Measurements from ENCODE around the gene SSMEM1.

SSMEM1 gene

GRCh38 chr7:130187360-130187759, 20.3 kb upstream of the SSMEM1 start:
- Histone ChIP-seq H3K4me3 (ENCODE audit: low read length) (no peak overlapping the region), H3K27me3 (ENCODE audit: control insufficient read depth, insufficient read depth, low read length) (no peaks in the 10 kb centered on the region), H3K27ac (ENCODE audit: low read length) (no peak overlapping the region), H3K9ac (ENCODE audit: low read length) (no peak overlapping the region), H3K4me1 (ENCODE audit: control insufficient read depth, low read depth, low read length) (no peaks in the 10 kb centered on the region), H3K9me3 (ENCODE audit: control insufficient read depth, low read depth, low read length) (no peaks in the 10 kb centered on the region), H3K36me3 (ENCODE audit: control insufficient read depth, low read depth, low read length) (peaks cover 47% of the 10 kb centered on the region)

DNA sequence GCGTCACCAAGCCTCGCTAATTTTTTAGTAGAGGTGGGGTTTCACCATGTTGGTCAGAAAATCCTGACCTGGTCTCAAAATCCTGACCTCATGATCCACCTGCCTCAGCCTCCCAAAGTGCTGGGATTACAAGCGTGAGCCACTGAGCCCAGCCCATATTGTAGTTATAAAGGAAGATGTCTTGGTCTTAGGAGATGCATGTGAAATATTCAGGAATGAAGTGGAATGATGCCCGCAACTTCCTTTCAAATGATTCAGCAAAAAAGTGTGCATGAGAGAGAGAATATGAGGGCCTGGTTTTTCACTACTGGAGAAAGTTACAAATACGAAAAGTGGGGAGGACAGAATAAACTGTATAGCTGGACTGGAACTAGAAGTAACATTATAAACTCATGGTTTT, 18.3 kb upstream of the SSMEM1 start:
- H3K4me1 ChIP-seq (ENCODE audit: control insufficient read depth, low read depth, low read length) = no peaks in the 10 kb centered on the region
- H3K27ac ChIP-seq (ENCODE audit: low read length) = no peak overlapping the region
- H3K9ac ChIP-seq (ENCODE audit: low read length) = no peak overlapping the region
- H3K4me3 ChIP-seq (ENCODE audit: low read length) = no peak overlapping the region
- H3K27me3 ChIP-seq (ENCODE audit: control insufficient read depth, insufficient read depth, low read length) = no peaks in the 10 kb centered on the region
- peaks cover 33% of the 10 kb centered on the region for H3K36me3 ChIP-seq (ENCODE audit: control insufficient read depth, low read depth, low read length)
- H3K9me3 ChIP-seq (ENCODE audit: control insufficient read depth, low read depth, low read length) = no peaks in the 10 kb centered on the region

- no peak overlapping the region for H3K9ac ChIP-seq (ENCODE audit: low read length)
- peaks cover 30% of the 10 kb centered on the region for H3K36me3 ChIP-seq (ENCODE audit: control insufficient read depth, low read depth, low read length)
- no peaks in the 10 kb centered on the region for H3K27me3 ChIP-seq (ENCODE audit: control insufficient read depth, insufficient read depth, low read length)
- H3K4me3 ChIP-seq (ENCODE audit: low read length) = no peak overlapping the region
- H3K9me3 ChIP-seq (ENCODE audit: control insufficient read depth, low read depth, low read length) = no peaks in the 10 kb centered on the region
- no peak overlapping the region for H3K27ac ChIP-seq (ENCODE audit: low read length)
- no peaks in the 10 kb centered on the region for H3K4me1 ChIP-seq (ENCODE audit: control insufficient read depth, low read depth, low read length)
Measured at GRCh38 chr7:130191791-130192190, 15.9 kb upstream of the SSMEM1 start.

GRCh38 chr7:130195396-130195795, 12.3 kb upstream of the SSMEM1 start:
- Histone ChIP-seq H3K9ac (ENCODE audit: low read length) (no peak overlapping the region), H3K4me3 (ENCODE audit: low read length) (no peak overlapping the region), H3K36me3 (ENCODE audit: control insufficient read depth, low read depth, low read length) (peaks cover 39% of the 10 kb centered on the region), H3K27me3 (ENCODE audit: control insufficient read depth, insufficient read depth, low read length) (no peaks in the 10 kb centered on the region), H3K9me3 (ENCODE audit: control insufficient read depth, low read depth, low read length) (no peaks in the 10 kb centered on the region), H3K4me1 (ENCODE audit: control insufficient read depth, low read depth, low read length) (no peaks in the 10 kb centered on the region), H3K27ac (ENCODE audit: low read length) (no peak overlapping the region)

- Histone ChIP-seq H3K9ac (ENCODE audit: low read length) (no peak overlapping the region), H3K36me3 (ENCODE audit: control insufficient read depth, low read depth, low read length) (peaks cover 41% of the 10 kb centered on the region), H3K27me3 (ENCODE audit: control insufficient read depth, insufficient read depth, low read length) (no peaks in the 10 kb centered on the region), H3K9me3 (ENCODE audit: control insufficient read depth, low read depth, low read length) (no peaks in the 10 kb centered on the region), H3K4me3 (ENCODE audit: low read length) (no peak overlapping the region), H3K27ac (ENCODE audit: low read length) (no peak overlapping the region), H3K4me1 (ENCODE audit: control insufficient read depth, low read depth, low read length) (no peaks in the 10 kb centered on the region)
Measured at GRCh38 chr7:130196476-130196875, 11.2 kb upstream of the SSMEM1 start.

DNA sequence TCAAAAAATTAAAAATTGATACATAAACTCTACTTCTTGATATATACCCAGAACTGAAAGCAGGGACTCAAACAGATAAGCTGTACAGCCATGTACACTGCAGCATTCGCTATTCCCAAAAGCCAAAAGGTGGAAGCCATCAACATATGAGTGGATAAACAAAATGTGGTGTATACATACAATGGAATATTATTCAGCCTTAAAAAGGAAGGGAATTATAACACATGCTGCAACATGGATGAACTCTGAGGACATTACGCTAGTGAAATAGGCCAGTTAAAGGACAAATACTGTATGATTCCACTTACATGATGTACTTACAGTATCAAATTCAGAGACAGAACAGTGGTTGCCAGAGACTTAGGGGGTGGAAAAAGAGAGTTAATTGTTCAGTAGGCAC, 10.6 kb upstream of the SSMEM1 start:
- Histone ChIP-seq H3K27ac (ENCODE audit: low read length) (no peak overlapping the region), H3K4me3 (ENCODE audit: low read length) (no peak overlapping the region), H3K27me3 (ENCODE audit: control insufficient read depth, insufficient read depth, low read length) (no peaks in the 10 kb centered on the region), H3K9me3 (ENCODE audit: control insufficient read depth, low read depth, low read length) (no peaks in the 10 kb centered on the region), H3K9ac (ENCODE audit: low read length) (no peak overlapping the region), H3K4me1 (ENCODE audit: control insufficient read depth, low read depth, low read length) (no peaks in the 10 kb centered on the region), H3K36me3 (ENCODE audit: control insufficient read depth, low read depth, low read length) (peaks cover 42% of the 10 kb centered on the region)

GRCh38 chr7:130201796-130202195, 5.9 kb upstream of the SSMEM1 start:
- Histone ChIP-seq H3K4me1 (ENCODE audit: control insufficient read depth, low read depth, low read length) (peaks cover 5% of the 10 kb centered on the region), H3K4me3 (ENCODE audit: low read length) (no peak overlapping the region), H3K27ac (ENCODE audit: low read length) (no peak overlapping the region), H3K27me3 (ENCODE audit: control insufficient read depth, insufficient read depth, low read length) (no peaks in the 10 kb centered on the region), H3K36me3 (ENCODE audit: control insufficient read depth, low read depth, low read length) (peaks cover 46% of the 10 kb centered on the region), H3K9me3 (ENCODE audit: control insufficient read depth, low read depth, low read length) (no peaks in the 10 kb centered on the region), H3K9ac (ENCODE audit: low read length) (no peak overlapping the region)

GRCh38 chr7:130205084-130205947, 2.3 kb upstream of the SSMEM1 start, which contains the start of gene TMEM209:
TSS of gene TMEM209 (minus strand) at chr7:130205406. CDS start at chr7:130205375, 31 bp downstream.
- Histone ChIP-seq H3K4me1 (ENCODE audit: control insufficient read depth, low read depth, low read length) (peaks cover 5% of the 10 kb centered on the region), H3K36me3 (ENCODE audit: control insufficient read depth, low read depth, low read length) (peaks cover 28% of the 10 kb centered on the region), H3K9ac (ENCODE audit: low read length) (peak within 1 kb of the TSS; percentile 99), H3K27ac (ENCODE audit: low read length) (peak within 1 kb of the TSS; percentile 97), H3K27me3 (ENCODE audit: control insufficient read depth, insufficient read depth, low read length) (no peaks in the 10 kb centered on the region), H3K4me3 (ENCODE audit: low read length) (peak within 1 kb of the TSS; percentile 89), H3K9me3 (ENCODE audit: control insufficient read depth, low read depth, low read length) (no peaks in the 10 kb centered on the region)

DNA sequence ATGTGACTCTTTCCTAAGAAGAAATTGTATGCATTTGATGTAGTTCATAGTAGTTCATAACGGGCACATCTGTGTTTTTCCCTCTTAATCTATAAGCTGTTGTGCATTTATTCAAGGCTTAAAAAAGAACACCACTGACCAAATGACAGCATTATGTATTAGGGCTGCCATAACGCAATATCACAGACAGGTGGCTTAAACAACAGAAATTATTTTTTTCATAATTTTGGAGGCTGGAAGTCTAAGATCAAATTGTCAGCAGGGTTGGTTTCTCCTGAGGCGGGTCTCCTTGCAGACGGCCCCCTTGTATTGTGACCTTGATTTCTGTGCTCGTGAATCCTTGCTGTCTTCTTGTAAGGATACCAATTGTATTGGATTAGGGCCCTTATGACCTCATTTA, 627 bp upstream of the SSMEM1 start:
- Histone ChIP-seq H3K4me1 (ENCODE audit: control insufficient read depth, low read depth, low read length) (peaks cover 5% of the 10 kb centered on the region), H3K36me3 (ENCODE audit: control insufficient read depth, low read depth, low read length) (peaks cover 17% of the 10 kb centered on the region), H3K9ac (ENCODE audit: low read length) (no peak overlapping the region), H3K9me3 (ENCODE audit: control insufficient read depth, low read depth, low read length) (no peaks in the 10 kb centered on the region), H3K27me3 (ENCODE audit: control insufficient read depth, insufficient read depth, low read length) (no peaks in the 10 kb centered on the region), H3K27ac (ENCODE audit: low read length) (no peak overlapping the region), H3K4me3 (ENCODE audit: low read length) (no peak overlapping the region)

GRCh38 chr7:130208516-130208915, 856 bp downstream of the SSMEM1 start:
- Histone ChIP-seq H3K27ac (ENCODE audit: low read length) (no peak overlapping the region), H3K4me3 (ENCODE audit: low read length) (no peak overlapping the region)

DNA sequence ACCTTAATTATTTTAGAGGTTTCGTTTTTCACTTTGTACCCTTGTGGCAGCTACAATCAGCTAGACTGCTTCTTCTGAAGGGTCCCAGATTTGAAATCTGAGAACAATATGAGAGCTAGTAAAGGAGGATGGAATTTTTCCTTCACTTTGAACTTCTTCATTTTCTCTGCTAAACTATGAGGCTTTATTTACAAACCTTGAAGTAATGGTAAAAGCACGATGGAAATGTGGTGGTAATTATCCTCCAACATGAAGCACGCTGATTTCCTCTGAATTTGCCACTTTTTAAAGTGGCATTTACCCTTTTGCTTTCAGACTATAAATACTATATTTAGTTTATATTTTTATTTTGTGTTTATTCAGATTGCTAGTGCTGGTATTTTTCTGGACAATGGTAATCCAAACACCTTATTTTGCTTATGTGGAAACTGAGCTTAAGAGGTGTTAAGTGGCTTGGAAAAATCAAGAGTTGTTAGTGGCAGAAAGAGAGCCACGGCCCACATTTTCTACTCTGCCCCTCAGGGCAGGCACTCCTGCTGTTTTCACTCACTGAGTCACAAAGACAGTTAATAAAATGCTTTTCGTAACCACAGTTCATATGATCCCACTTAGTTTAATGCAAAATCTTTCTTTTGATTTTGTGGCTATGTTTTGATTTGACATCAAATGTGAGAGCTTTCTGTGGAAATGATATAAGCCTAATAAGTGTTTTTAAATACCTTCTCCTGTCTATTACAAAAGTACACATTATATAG, 2.7 kb downstream of the SSMEM1 start:
- no peak overlapping the region for H3K9ac ChIP-seq (ENCODE audit: low read length)
- no peaks in the 10 kb centered on the region for H3K36me3 ChIP-seq (ENCODE audit: control insufficient read depth, low read depth, low read length)
- no peaks in the 10 kb centered on the region for H3K9me3 ChIP-seq (ENCODE audit: control insufficient read depth, low read depth, low read length)
- H3K27ac ChIP-seq (ENCODE audit: low read length) = no peak overlapping the region
- H3K4me3 ChIP-seq (ENCODE audit: low read length) = no peak overlapping the region
- peaks cover 5% of the 10 kb centered on the region for H3K4me1 ChIP-seq (ENCODE audit: control insufficient read depth, low read depth, low read length)
- no peaks in the 10 kb centered on the region for H3K27me3 ChIP-seq (ENCODE audit: control insufficient read depth, insufficient read depth, low read length)

More at GRCh38 chr7:130208516-130208915, 856 bp downstream of the SSMEM1 start:
- no peak overlapping the region for H3K9ac ChIP-seq (ENCODE audit: low read length)
- H3K9me3 ChIP-seq (ENCODE audit: control insufficient read depth, low read depth, low read length) = no peaks in the 10 kb centered on the region
- no peaks in the 10 kb centered on the region for H3K27me3 ChIP-seq (ENCODE audit: control insufficient read depth, insufficient read depth, low read length)
- H3K4me1 ChIP-seq (ENCODE audit: control insufficient read depth, low read depth, low read length) = peaks cover 5% of the 10 kb centered on the region
- H3K36me3 ChIP-seq (ENCODE audit: control insufficient read depth, low read depth, low read length) = peaks cover 2% of the 10 kb centered on the region
